ENCODE data around the gene IL36RN. TPM values are rescaled to one million over a fixed set of nuclear protein-coding genes. Genes with fewer than 3 reads are reported as not detected.

The IL36RN gene
- total and polyA plus RNA-seq, 11 donors: not detected

DNA sequence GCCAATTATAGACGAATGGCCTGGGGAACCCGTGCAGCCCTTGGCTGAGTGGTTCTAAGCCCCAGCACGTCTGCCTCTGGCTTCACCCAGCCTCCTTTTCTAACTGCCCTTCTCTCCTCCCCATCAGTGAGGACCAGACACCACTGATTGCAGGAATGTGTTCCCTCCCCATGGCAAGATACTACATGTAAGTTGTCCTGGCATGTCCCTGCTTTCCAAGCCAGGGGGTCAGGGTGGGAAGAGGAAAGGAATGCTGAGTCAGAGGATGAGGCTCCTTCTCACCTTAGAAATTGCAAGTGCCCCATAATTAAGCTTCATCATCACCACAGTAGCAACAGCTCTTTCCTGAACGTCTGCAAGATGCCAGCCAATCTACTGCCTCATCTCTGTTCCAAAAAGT, 13.6 kb downstream of the IL36RN start:
- H3K4me3 ChIP-seq: no peak overlapping the region
- H3K27ac ChIP-seq: no peak overlapping the region
- no peaks in the 10 kb centered on the region for H3K9me3 ChIP-seq
- H3K36me3 ChIP-seq: no peaks in the 10 kb centered on the region
- no peaks in the 10 kb centered on the region for H3K27me3 ChIP-seq
- 36 to 52% (median 48%) methylated on average over 3 to 4 of the region's 4 CpGs for WGBS, 4 donors
- DNase-seq (no peak), ATAC-seq (no peak)
- H3K4me1 ChIP-seq: peaks cover 0 to 10% (median 0%) of the 10 kb centered on the region in 12 donors
- intact Hi-C loops (cut with DNase I): no loop called here
- no peak for TF ChIP-seq POLR2A (IDR thresholded peaks at IDR 0.05)
- TF ChIP-seq, protein P1, sequence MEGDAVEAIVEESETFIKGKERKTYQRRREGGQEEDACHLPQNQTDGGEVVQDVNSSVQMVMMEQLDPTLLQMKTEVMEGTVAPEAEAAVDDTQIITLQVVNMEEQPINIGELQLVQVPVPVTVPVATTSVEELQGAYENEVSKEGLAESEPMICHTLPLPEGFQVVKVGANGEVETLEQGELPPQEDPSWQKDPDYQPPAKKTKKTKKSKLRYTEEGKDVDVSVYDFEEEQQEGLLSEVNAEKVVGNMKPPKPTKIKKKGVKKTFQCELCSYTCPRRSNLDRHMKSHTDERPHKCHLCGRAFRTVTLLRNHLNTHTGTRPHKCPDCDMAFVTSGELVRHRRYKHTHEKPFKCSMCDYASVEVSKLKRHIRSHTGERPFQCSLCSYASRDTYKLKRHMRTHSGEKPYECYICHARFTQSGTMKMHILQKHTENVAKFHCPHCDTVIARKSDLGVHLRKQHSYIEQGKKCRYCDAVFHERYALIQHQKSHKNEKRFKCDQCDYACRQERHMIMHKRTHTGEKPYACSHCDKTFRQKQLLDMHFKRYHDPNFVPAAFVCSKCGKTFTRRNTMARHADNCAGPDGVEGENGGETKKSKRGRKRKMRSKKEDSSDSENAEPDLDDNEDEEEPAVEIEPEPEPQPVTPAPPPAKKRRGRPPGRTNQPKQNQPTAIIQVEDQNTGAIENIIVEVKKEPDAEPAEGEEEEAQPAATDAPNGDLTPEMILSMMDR (IDR thresholded peaks at IDR 0.05): no peak

DNA sequence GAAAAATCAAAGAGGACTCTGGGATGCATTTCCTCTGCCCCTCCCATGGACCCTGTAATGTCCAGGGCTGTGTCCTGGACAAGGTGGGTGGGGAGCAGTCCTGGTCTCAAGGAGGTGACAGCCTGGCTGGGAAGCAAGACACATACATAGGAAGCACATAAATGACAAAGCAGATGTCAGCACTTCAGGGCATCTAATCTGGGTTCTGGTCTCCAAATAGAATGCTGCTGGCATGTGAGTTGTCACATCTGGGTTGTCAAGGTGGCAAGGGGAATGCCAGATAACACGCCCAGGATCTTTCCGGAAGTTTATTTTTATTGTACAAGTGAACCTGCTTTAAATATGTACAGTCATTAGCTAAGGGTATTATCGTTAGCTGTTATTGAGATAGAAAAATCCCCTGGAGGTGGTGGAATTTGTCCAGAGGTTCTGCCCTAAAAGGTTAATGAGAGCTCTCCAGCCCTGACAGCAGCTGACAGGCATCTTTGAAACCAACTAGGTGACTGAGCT, 14.4 kb downstream of the IL36RN start:
- Histone ChIP-seq H3K27me3 (no peaks in the 10 kb centered on the region), H3K36me3 (no peaks in the 10 kb centered on the region), H3K4me3 (no peak overlapping the region), H3K4me1 (peaks cover 0 to 10% (median 0%) of the 10 kb centered on the region in 12 donors), H3K27ac (no peak overlapping the region), H3K9me3 (no peaks in the 10 kb centered on the region)
- no peak for TF ChIP-seq POLR2A (IDR thresholded peaks at IDR 0.05)
- TF ChIP-seq, protein P1 (IDR thresholded peaks at IDR 0.05): no peak
- intact Hi-C loops (cut with DNase I): no loop called here
- 14 to 35% (median 26%) methylated on average over 3 of the region's 3 CpGs for WGBS, 4 donors
- ATAC-seq (peak in 2 of 4 donors; percentile 38 to 44), DNase-seq (no peak)

DNA sequence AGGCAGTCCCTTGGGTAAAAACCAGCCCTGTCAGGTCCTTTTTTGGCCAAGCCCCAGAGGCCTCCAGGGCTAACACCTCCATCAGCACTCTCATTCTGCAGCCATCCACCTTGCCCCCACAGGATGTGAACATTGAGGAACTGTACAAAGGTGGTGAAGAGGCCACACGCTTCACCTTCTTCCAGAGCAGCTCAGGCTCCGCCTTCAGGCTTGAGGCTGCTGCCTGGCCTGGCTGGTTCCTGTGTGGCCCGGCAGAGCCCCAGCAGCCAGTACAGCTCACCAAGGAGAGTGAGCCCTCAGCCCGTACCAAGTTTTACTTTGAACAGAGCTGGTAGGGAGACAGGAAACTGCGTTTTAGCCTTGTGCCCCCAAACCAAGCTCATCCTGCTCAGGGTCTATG, 16.0 kb downstream of the IL36RN start:
- no peak overlapping the region for H3K27ac ChIP-seq
- TF ChIP-seq, protein P1 (IDR thresholded peaks at IDR 0.05): no peak
- TF ChIP-seq POLR2A (IDR thresholded peaks at IDR 0.05): no peak
- H3K4me3 ChIP-seq: no peak overlapping the region
- DNase-seq: no peak
- no peaks in the 10 kb centered on the region for H3K9me3 ChIP-seq
- no peak for ATAC-seq
- intact Hi-C loops (cut with DNase I): no loop called here
- WGBS, 4 donors: 78 to 94% (median 87%) methylated on average over 2 to 5 of the region's 5 CpGs
- no peaks in the 10 kb centered on the region for H3K36me3 ChIP-seq
- no peaks in the 10 kb centered on the region for H3K27me3 ChIP-seq
- H3K4me1 ChIP-seq: peaks cover 0 to 10% (median 0%) of the 10 kb centered on the region in 12 donors

DNA sequence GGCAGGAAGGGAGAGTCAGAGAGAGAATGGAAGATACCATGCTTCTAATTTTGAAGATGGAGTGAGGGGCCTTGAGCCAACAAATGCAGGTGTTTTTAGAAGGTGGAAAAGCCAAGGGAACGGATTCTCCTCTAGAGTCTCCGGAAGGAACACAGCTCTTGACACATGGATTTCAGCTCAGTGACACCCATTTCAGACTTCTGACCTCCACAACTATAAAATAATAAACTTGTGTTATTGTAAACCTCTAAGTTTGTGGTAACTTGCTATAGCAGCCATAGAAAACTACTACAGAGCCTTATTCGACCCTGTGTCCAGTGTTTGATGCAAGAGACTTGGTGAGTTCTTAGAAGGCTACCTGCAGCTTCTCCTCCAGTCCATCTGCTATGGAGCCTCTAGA, 16.6 kb downstream of the IL36RN start:
- Histone ChIP-seq H3K36me3 (no peaks in the 10 kb centered on the region), H3K9me3 (no peaks in the 10 kb centered on the region), H3K27me3 (no peaks in the 10 kb centered on the region), H3K4me3 (no peak overlapping the region), H3K27ac (no peak overlapping the region), H3K4me1 (peaks cover 0 to 10% (median 0%) of the 10 kb centered on the region in 12 donors)
- intact Hi-C loops (cut with DNase I): no loop called here
- DNase-seq: no peak
- no peak for ATAC-seq
- TF ChIP-seq, protein P1 (IDR thresholded peaks at IDR 0.05): no peak
- no peak for TF ChIP-seq POLR2A (IDR thresholded peaks at IDR 0.05)
- WGBS, 4 donors: 83 to 97% (median 89%) methylated on average over 3 of the region's 3 CpGs

Data from heart left ventricle (tissue), 16 donors.